H1 (cell line): ENCODE measurements around the gene FAM200B. TPM values are rescaled to one million over a fixed set of nuclear protein-coding genes. Genes with fewer than 3 reads are reported as not detected.

Experiments
- CTCF ChIA-PET: fragments of 300-600 bp; sonication (Branson Sonifier 250); formaldehyde crosslinking; loops from one replicate; lab custom pipeline; 2021; ENCODE audit not compliant: partially characterized antibody; lab: Charles Lee
- POLR2A ChIA-PET: fragments of 300-600 bp; sonication (Branson Sonifier 250); formaldehyde crosslinking; loops from one replicate; lab custom pipeline; 2021; ENCODE audit warnings: inconsistent platforms; ENCODE audit not compliant: partially characterized antibody; lab: Charles Lee
- DNase-seq, 2 experiments: peaks; one replicate each; pipeline versions ENCODE4 v3.0.0 to v3.0.0-alpha.2; 2010 to 2022; ENCODE audit warnings: low spot score in 2 of 2, low read depth in 1 of 2, mixed read lengths in 1 of 2
- FAIRE-seq: peaks from 2 replicates; lab custom pipeline; 2011; peaks lifted over from hg19 to GRCh38; lab: Jason Lieb, UNC
- H2AFZ ChIP-seq: 2 replicates; pipeline ENCODE4 v1.8.1; 2012; ENCODE audit warnings: low read length, inconsistent platforms
- H2AK5ac ChIP-seq: 2 replicates; pipeline ENCODE4 v1.6.1; 2013; ENCODE audit warnings: low read depth, low read length
- H2BK120ac ChIP-seq: replicated peaks from 2 replicates; pipeline ENCODE3; 2013; ENCODE audit warnings: low read depth, low read length, inconsistent platforms
- H2BK12ac ChIP-seq: 2 replicates; pipeline ENCODE4 v1.6.1; 2013; ENCODE audit warnings: low read depth, low read length
- H2BK15ac ChIP-seq: 2 replicates; pipeline ENCODE4 v1.6.1; 2013; ENCODE audit warnings: low read length
- H2BK20ac ChIP-seq: 2 replicates; pipeline ENCODE4 v1.6.1; 2013; ENCODE audit warnings: low read length
- H2BK5ac ChIP-seq: 2 replicates; pipeline ENCODE4 v1.6.1; 2013; ENCODE audit warnings: low read depth, low read length
- H3K14ac ChIP-seq: 2 replicates; pipeline ENCODE4 v1.6.1; 2013; ENCODE audit warnings: inconsistent platforms; ENCODE audit not compliant: insufficient read length
- H3K18ac ChIP-seq: 2 replicates; pipeline ENCODE4 v1.6.1; 2013; ENCODE audit warnings: low read length; ENCODE audit errors: extremely low read depth
- H3K23ac ChIP-seq: 2 replicates; pipeline ENCODE4 v1.6.1; 2013; ENCODE audit warnings: inconsistent platforms; ENCODE audit not compliant: insufficient read length
- H3K23me2 ChIP-seq: 2 replicates; pipeline ENCODE4 v1.6.1; 2013; ENCODE audit warnings: low read depth, low read length
- H3K27ac ChIP-seq: 2 replicates; pipeline ENCODE4 v1.6.1; 2011; ENCODE audit warnings: low read depth, low read length, inconsistent platforms
- H3K27me3 ChIP-seq, 4 experiments: replicated peaks in 1 of 4; 1 replicate in 1 of 4; 2 replicates in 3 of 4; pipeline versions ENCODE4 v1.6.1 to v1.8.1; 2011 to 2013; ENCODE audit warnings: low read length in 3 of 4, mild to moderate bottlenecking in 3 of 4, inconsistent platforms in 2 of 4, mixed read lengths in 2 of 4, moderate library complexity in 1 of 4; ENCODE audit not compliant: control insufficient read depth in 3 of 4, insufficient read depth in 3 of 4; ENCODE audit errors: extremely low read depth in 1 of 4
- H3K36me3 ChIP-seq, 4 experiments: 2 replicates each; pipeline versions ENCODE4 v1.6.1 to v1.8.1; 2011 to 2013; ENCODE audit warnings: mild to moderate bottlenecking in 4 of 4, low read length in 3 of 4, moderate library complexity in 2 of 4, control low read depth in 1 of 4, inconsistent platforms in 1 of 4; ENCODE audit not compliant: insufficient read depth in 4 of 4, control insufficient read depth in 2 of 4
- H3K4ac ChIP-seq: replicated peaks from 2 replicates; pipeline ENCODE3; 2013; ENCODE audit warnings: low read length, low read depth, mixed read lengths, inconsistent platforms; ENCODE audit not compliant: insufficient read length
- H3K4me1 ChIP-seq, 4 experiments: replicated peaks in 1 of 4; 1 replicate in 1 of 4; 2 replicates in 3 of 4; pipeline versions ENCODE4 v1.6.1 to v1.8.1; 2011 to 2013; ENCODE audit warnings: low read length in 3 of 4, inconsistent platforms in 2 of 4, mixed read lengths in 1 of 4; ENCODE audit not compliant: insufficient read depth in 4 of 4, control insufficient read depth in 3 of 4
- H3K4me2 ChIP-seq, 2 experiments: 2 replicates each; pipeline versions ENCODE4 v1.6.1 to v1.8.1; 2011 to 2013; ENCODE audit warnings: low read depth in 2 of 2, low read length in 2 of 2, control low read depth in 1 of 2, inconsistent platforms in 1 of 2, mild to moderate bottlenecking in 1 of 2; ENCODE audit not compliant: insufficient read depth in 1 of 2
- H3K4me3 ChIP-seq, 4 experiments: fragments of 200-600, 300-600 bp in 1 of 4; sonication (generic), shearing (Covaris generic), sonication (Bioruptor Twin) in 1 of 4; 2 replicates each; pipeline versions ENCODE4 v1.5.1 to v1.8.1; 2011 to 2016; ENCODE audit warnings: low read length in 4 of 4, low read depth in 3 of 4, control low read depth in 2 of 4, inconsistent platforms in 2 of 4, mild to moderate bottlenecking in 2 of 4, mixed read lengths in 1 of 4, moderate library complexity in 1 of 4; ENCODE audit not compliant: insufficient read depth in 2 of 4; ENCODE audit errors: extremely low read depth in 1 of 4
- H3K56ac ChIP-seq: replicated peaks from 2 replicates; pipeline ENCODE3; 2013; ENCODE audit warnings: low read depth, mild to moderate bottlenecking, mixed read lengths, low read length, inconsistent platforms; ENCODE audit not compliant: insufficient read length
- H3K79me1 ChIP-seq: 2 replicates; pipeline ENCODE4 v1.6.1; 2013; ENCODE audit warnings: low read depth, low read length, control low read depth
- H3K79me2 ChIP-seq, 2 experiments: 2 replicates each; pipeline versions ENCODE4 v1.6.1 to v1.8.1; 2012 to 2013; ENCODE audit warnings: low read length in 2 of 2, mild to moderate bottlenecking in 2 of 2, inconsistent platforms in 1 of 2; ENCODE audit not compliant: insufficient read depth in 2 of 2, control insufficient read depth in 1 of 2
- H3K9ac ChIP-seq, 4 experiments: replicated peaks in 1 of 4; 1 replicate in 1 of 4; 2 replicates in 3 of 4; pipeline versions ENCODE4 v1.6.1 to v1.8.1; 2011 to 2013; ENCODE audit warnings: low read depth in 3 of 4, low read length in 3 of 4, control low read depth in 2 of 4, mild to moderate bottlenecking in 2 of 4, moderate library complexity in 2 of 4, inconsistent platforms in 1 of 4; ENCODE audit errors: extremely low read depth in 1 of 4
- H3K9me3 ChIP-seq, 2 experiments: 2 replicates each; pipeline versions ENCODE4 v1.6.1 to v1.8.1; 2012 to 2013; ENCODE audit warnings: mild to moderate bottlenecking in 2 of 2, moderate library complexity in 2 of 2, control low read depth in 1 of 2, inconsistent platforms in 1 of 2, low read depth in 1 of 2, low read length in 1 of 2, mixed read lengths in 1 of 2; ENCODE audit not compliant: insufficient read depth in 2 of 2
- H4K20me1 ChIP-seq, 2 experiments: replicated peaks in 1 of 2; 2 replicates each; pipeline versions ENCODE3 to v1.8.1; 2011 to 2013; ENCODE audit warnings: inconsistent platforms in 2 of 2, low read length in 2 of 2, mild to moderate bottlenecking in 1 of 2; ENCODE audit not compliant: insufficient read depth in 2 of 2, control insufficient read depth in 1 of 2
- H4K5ac ChIP-seq: 2 replicates; pipeline ENCODE4 v1.6.1; 2013; ENCODE audit warnings: low read length, low read depth, mixed read lengths, inconsistent platforms; ENCODE audit not compliant: insufficient read length
- H4K8ac ChIP-seq: 2 replicates; pipeline ENCODE4 v1.8.0; 2013; ENCODE audit warnings: mild to moderate bottlenecking, moderate library complexity, low read length, inconsistent platforms; ENCODE audit not compliant: insufficient read depth; ENCODE audit errors: extremely low read depth
- H4K91ac ChIP-seq: replicated peaks from 2 replicates; pipeline ENCODE3; 2013; ENCODE audit warnings: low read length, mixed read lengths, inconsistent platforms; ENCODE audit not compliant: insufficient read length
- CTBP2 ChIP-seq: IDR thresholded peaks from 2 replicates; pipeline ENCODE4 v1.7.0; 2011; ENCODE audit warnings: borderline replicate concordance, mild to moderate bottlenecking, moderate library complexity, mixed read lengths, low read length; ENCODE audit not compliant: insufficient read depth, insufficient read length
- EZH2 ChIP-seq: fragments of 200-600 bp; sonication (generic); IDR thresholded peaks from 2 replicates; pipeline ENCODE4 v1.7.1; 2012; ENCODE audit warnings: low read depth, mild to moderate bottlenecking, moderate library complexity, low read length, inconsistent platforms; ENCODE audit not compliant: severe bottlenecking
- FOSL1 ChIP-seq: IDR thresholded peaks from 2 replicates; pipeline ENCODE4 v1.6.1; 2011; ENCODE audit warnings: mild to moderate bottlenecking, low read depth, low read length, moderate library complexity; ENCODE audit not compliant: insufficient read depth
- HDAC6 ChIP-seq: IDR thresholded peaks from one replicate; pipeline ENCODE4 v1.7.1; 2012; ENCODE audit warnings: low read depth, mild to moderate bottlenecking, inconsistent platforms, low read length, moderate library complexity
- JUND ChIP-seq: IDR thresholded peaks from 2 replicates; pipeline ENCODE4 v1.6.1; 2011; ENCODE audit warnings: mild to moderate bottlenecking, improper control_type of control experiment, low read length
- TEAD4 ChIP-seq: IDR thresholded peaks from 2 replicates; pipeline ENCODE4 v1.6.1; 2012; ENCODE audit warnings: low read depth, low read length, inconsistent platforms, mixed read lengths
- YY1 ChIP-seq: IDR thresholded peaks from 2 replicates; pipeline ENCODE4 v1.6.1; 2011; ENCODE audit warnings: low read depth, mild to moderate bottlenecking, low read length
- WGBS, 2 experiments: shearing (Covaris generic) in 1 of 2; methylation state at CpG; one replicate each; pipeline versions ENCODE4 v1.1.6 to v1.1.7; 2013 to 2015; ENCODE audit warnings: low lambda C conversion rate in 2 of 2, mixed read lengths in 2 of 2, inconsistent platforms in 1 of 2, low coverage in 1 of 2, missing lambda C conversion rate in 1 of 2; ENCODE audit not compliant: insufficient replicate concordance in 2 of 2, insufficient coverage in 1 of 2, insufficient read length in 1 of 2; ENCODE audit errors: extremely low coverage in 1 of 2, missing lambda C conversion rate in 1 of 2; 5-methylcytosine and 5-hydroxymethylcytosine counted together
- polyA plus RNA-seq, 7 experiments: library from polyadenylated mRNA; depleted of rRNA in 3 of 7; stranded (reverse) in 5 of 7; unstranded in 2 of 7; fragments of >200 nt in 5 of 7; fragments of 200-250 nt in 2 of 7; gene quantifications; 1 replicate in 5 of 7; 2 replicates in 1 of 7; 4 replicates in 1 of 7; pipeline versions ENCODE4 v1.2.1 to v1.2.3, GENCODE V29; 2011 to 2013; ENCODE audit warnings: missing spikeins in 2 of 7, mixed read lengths in 2 of 7
- total RNA-seq: library from RNA; stranded (reverse); fragmentation: NEBNext Ultra II Directional; extraction: Animal tissue kit (Norgen Biotek cat#: 25700); gene quantifications from 2 replicates; pipeline ENCODE4 v1.2.1, GENCODE V29; 2021
- TF ChIP-seq, protein P1 (sequence below): IDR thresholded peaks from 2 replicates; pipeline ENCODE4 v1.6.1; 2012; ENCODE audit warnings: inconsistent platforms

FAM200B gene
- total and polyA plus RNA-seq, 2 of the 8 experiments (the other 6 are each of a cell fraction or from before 2014, with no cell fraction given): 10.7 to 23.7 TPM

- peak overlapping the region; percentile 82; the same call in 1 of the 2 replicates for H2BK5ac ChIP-seq
- 48% methylated on average over 6 of the region's 6 CpGs; no CpG with 5 or more reads in 1 of the 2 experiments for WGBS, 2 experiments
- H3K18ac ChIP-seq: peak overlapping the region; percentile 91; the same call in 1 of the 2 replicates
- FAIRE-seq: no peak
- H2AFZ ChIP-seq: no peak overlapping the region
- H3K27ac ChIP-seq: peak overlapping the region; percentile 91
- H3K79me1 ChIP-seq: no peaks in the 10 kb centered on the region; the same call in 1 of the 2 replicates
- ChIA-PET POLR2A (interaction anchor here (0.8 to 4.0 kb wide), 9 partner anchors 10 to 75 kb away, joined by 3 to 64 read pairs (median 6); partner anchors contain the start of gene FBXL5), CTCF (interaction anchor here (0.6 to 1.6 kb wide), 7 partner anchors 12 to 49 kb away, joined by 3 to 6 read pairs (median 3); no protein-coding TSS in a partner anchor)
- no peak overlapping the region for H3K4ac ChIP-seq
- no peak overlapping the region for H2BK15ac ChIP-seq
- peak overlapping the region; percentile 16 for H3K56ac ChIP-seq
- TF ChIP-seq CTBP2 (no peak), FOSL1 (no peak), HDAC6 (no peak), YY1 (no peak), EZH2 (no peak), JUND (no peak), TEAD4 (no peak)
- TF ChIP-seq, protein P1, sequence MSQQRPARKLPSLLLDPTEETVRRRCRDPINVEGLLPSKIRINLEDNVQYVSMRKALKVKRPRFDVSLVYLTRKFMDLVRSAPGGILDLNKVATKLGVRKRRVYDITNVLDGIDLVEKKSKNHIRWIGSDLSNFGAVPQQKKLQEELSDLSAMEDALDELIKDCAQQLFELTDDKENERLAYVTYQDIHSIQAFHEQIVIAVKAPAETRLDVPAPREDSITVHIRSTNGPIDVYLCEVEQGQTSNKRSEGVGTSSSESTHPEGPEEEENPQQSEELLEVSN: no peak
- TF ChIP-seq, all 59 proteins: peak for 0
- Histone ChIP-seq H4K91ac (no peak overlapping the region), H3K4me3 (peak overlapping the region; percentile 86 to 97 (median 91)), H3K4me1 (peaks cover 2 to 15% (median 11%) of the 10 kb centered on the region in 4 experiments; a peak in 4 of 7 replicates), H4K20me1 (peaks cover 0 to under 1% of the 10 kb centered on the region in 2 experiments), H4K8ac (no peak overlapping the region), H3K23ac (no peak overlapping the region), H3K9me3 (no peaks in the 10 kb centered on the region), H2BK120ac (no peak overlapping the region), H3K36me3 (peaks cover 2 to 14% (median 6%) of the 10 kb centered on the region in 4 experiments; a peak in 4 of 8 replicates), H2BK20ac (no peak overlapping the region), H3K9ac (peak overlapping the region; percentile 78 to 97 (median 94)), H3K79me2 (peaks cover 3 to 60% of the 10 kb centered on the region in 2 experiments; a peak in 3 of 4 replicates), H2AK5ac (no peak overlapping the region), H3K4me2 (peak overlapping the region; percentile 79 to 98), H3K14ac (no peak overlapping the region), H3K27me3 (no peaks in the 10 kb centered on the region), H2BK12ac (no peak overlapping the region), H4K5ac (peak overlapping the region; percentile 78), H3K23me2 (peaks cover 3% of the 10 kb centered on the region)
- no peak for DNase-seq
Observed at GRCh38 chr4:15682242-15683142, 865 bp downstream of the FAM200B start.
